ENCODE data around the gene UBXN1. TPM values are rescaled to one million over a fixed set of nuclear protein-coding genes. Genes with fewer than 3 reads are reported as not detected.

The UBXN1 gene
- total RNA-seq, 1 experiment from 2014 or later = 143 TPM

DNA sequence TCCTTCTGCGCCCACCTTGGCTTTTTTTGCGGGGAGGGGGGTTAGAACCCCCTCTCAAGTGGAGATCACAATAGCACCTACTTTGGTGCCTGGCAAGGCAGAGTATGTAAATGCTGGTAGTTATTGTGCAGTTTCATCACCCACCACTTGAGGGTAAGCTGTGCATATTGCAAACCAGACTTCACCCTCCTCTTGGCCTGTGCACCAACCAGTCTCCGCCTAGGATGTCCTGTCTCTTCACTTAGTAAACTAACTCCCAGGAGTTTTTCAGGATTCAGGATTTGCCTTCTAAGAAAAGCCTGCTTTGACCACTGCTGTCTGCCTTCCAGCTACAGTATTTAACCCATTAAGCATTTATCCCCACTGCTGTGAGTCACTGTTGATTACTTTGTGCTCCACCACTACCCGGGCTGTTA lies 2.0 kb upstream of the UBXN1 start:
- Histone ChIP-seq H3K27me3 (replicated peaks; ENCODE audit: insufficient read depth, low read depth, low read length, poor library complexity) (no peaks in the 10 kb centered on the region), H3K36me3 (ENCODE audit: insufficient read depth, low read length, poor library complexity, severe bottlenecking) (peaks cover 16% of the 10 kb centered on the region), H3K27ac (ENCODE audit: low read depth, low read length, poor library complexity, severe bottlenecking) (peak overlapping the region; percentile 48), H3K9me3 (ENCODE audit: low read depth, low read length, poor library complexity, severe bottlenecking) (no peaks in the 10 kb centered on the region), H3K4me3 (ENCODE audit: low read depth, low read length, poor library complexity, severe bottlenecking) (no peak overlapping the region), H3K4me1 (ENCODE audit: insufficient read depth, low read length, poor library complexity, severe bottlenecking) (peaks cover 23% of the 10 kb centered on the region)
- BruUV-seq (replicated peaks) = no TSS peak
- CTCF ChIA-PET = interaction anchor here (0.6 to 1.5 kb wide), 3 partner anchors 14 to 888 kb away, joined by 3 to 14 read pairs (median 11); partner anchors contain the start of gene FEN1
- POLR2A ChIA-PET (ENCODE audit: low non-redundant PET) = interaction anchor here (0.6 to 1.2 kb wide), 4 partner anchors 9 to 138 kb away, joined by 3 to 8 read pairs (median 4); partner anchors contain the start of genes C11orf98, CSKMT and UQCC3
- intact Hi-C loops (cut with micrococcal nuclease; ENCODE audit: unreplicated experiment) = no loop called here
- TF ChIP-seq EZH2 (IDR thresholded peaks at IDR 0.05; ENCODE audit: borderline replicate concordance, low read depth, low read length, poor library complexity, severe bottlenecking) = no peak
- TF ChIP-seq, protein P1, sequence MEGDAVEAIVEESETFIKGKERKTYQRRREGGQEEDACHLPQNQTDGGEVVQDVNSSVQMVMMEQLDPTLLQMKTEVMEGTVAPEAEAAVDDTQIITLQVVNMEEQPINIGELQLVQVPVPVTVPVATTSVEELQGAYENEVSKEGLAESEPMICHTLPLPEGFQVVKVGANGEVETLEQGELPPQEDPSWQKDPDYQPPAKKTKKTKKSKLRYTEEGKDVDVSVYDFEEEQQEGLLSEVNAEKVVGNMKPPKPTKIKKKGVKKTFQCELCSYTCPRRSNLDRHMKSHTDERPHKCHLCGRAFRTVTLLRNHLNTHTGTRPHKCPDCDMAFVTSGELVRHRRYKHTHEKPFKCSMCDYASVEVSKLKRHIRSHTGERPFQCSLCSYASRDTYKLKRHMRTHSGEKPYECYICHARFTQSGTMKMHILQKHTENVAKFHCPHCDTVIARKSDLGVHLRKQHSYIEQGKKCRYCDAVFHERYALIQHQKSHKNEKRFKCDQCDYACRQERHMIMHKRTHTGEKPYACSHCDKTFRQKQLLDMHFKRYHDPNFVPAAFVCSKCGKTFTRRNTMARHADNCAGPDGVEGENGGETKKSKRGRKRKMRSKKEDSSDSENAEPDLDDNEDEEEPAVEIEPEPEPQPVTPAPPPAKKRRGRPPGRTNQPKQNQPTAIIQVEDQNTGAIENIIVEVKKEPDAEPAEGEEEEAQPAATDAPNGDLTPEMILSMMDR (conservative IDR thresholded peaks at IDR 0.05; ENCODE audit: low read depth, low read length) = peak; percentile 66
- peak; percentile 89 for DNase-seq (ENCODE audit: low spot score)

GRCh38 chr11:62678433-62678769 lies 472 bp downstream of the UBXN1 start:
- TF ChIP-seq, protein P1 (conservative IDR thresholded peaks at IDR 0.05; ENCODE audit: low read depth, low read length) = no peak
- no peak for TF ChIP-seq EZH2 (IDR thresholded peaks at IDR 0.05; ENCODE audit: borderline replicate concordance, low read depth, low read length, poor library complexity, severe bottlenecking)
- H3K27me3 ChIP-seq (replicated peaks; ENCODE audit: insufficient read depth, low read depth, low read length, poor library complexity) = no peaks in the 10 kb centered on the region
- peaks cover 32% of the 10 kb centered on the region for H3K36me3 ChIP-seq (ENCODE audit: insufficient read depth, low read length, poor library complexity, severe bottlenecking)
- POLR2A ChIA-PET (ENCODE audit: low non-redundant PET) = no interaction called here
- intact Hi-C loops (cut with micrococcal nuclease; ENCODE audit: unreplicated experiment) = no loop called here
- CTCF ChIA-PET = no interaction called here
- BruUV-seq (replicated peaks) = no TSS peak
- peaks cover 25% of the 10 kb centered on the region for H3K4me1 ChIP-seq (ENCODE audit: insufficient read depth, low read length, poor library complexity, severe bottlenecking)
- H3K9me3 ChIP-seq (ENCODE audit: low read depth, low read length, poor library complexity, severe bottlenecking) = no peaks in the 10 kb centered on the region
- peak overlapping the region; percentile 84 for H3K27ac ChIP-seq (ENCODE audit: low read depth, low read length, poor library complexity, severe bottlenecking)
- DNase-seq (ENCODE audit: low spot score) = no peak
- H3K4me3 ChIP-seq (ENCODE audit: low read depth, low read length, poor library complexity, severe bottlenecking) = peak overlapping the region; percentile 85

- Histone ChIP-seq H3K4me1 (ENCODE audit: insufficient read depth, low read length, poor library complexity, severe bottlenecking) (peaks cover 31% of the 10 kb centered on the region), H3K27me3 (replicated peaks; ENCODE audit: insufficient read depth, low read depth, low read length, poor library complexity) (no peaks in the 10 kb centered on the region), H3K36me3 (ENCODE audit: insufficient read depth, low read length, poor library complexity, severe bottlenecking) (peaks cover 39% of the 10 kb centered on the region), H3K27ac (ENCODE audit: low read depth, low read length, poor library complexity, severe bottlenecking) (peak overlapping the region; percentile 26), H3K4me3 (ENCODE audit: low read depth, low read length, poor library complexity, severe bottlenecking) (peak overlapping the region; percentile 85), H3K9me3 (ENCODE audit: low read depth, low read length, poor library complexity, severe bottlenecking) (no peaks in the 10 kb centered on the region)
- TF ChIP-seq, protein P1 (conservative IDR thresholded peaks at IDR 0.05; ENCODE audit: low read depth, low read length) = no peak
- TF ChIP-seq EZH2 (IDR thresholded peaks at IDR 0.05; ENCODE audit: borderline replicate concordance, low read depth, low read length, poor library complexity, severe bottlenecking) = no peak
- intact Hi-C loops (cut with micrococcal nuclease; ENCODE audit: unreplicated experiment) = no loop called here
- BruUV-seq (replicated peaks) = no TSS peak
- ChIA-PET CTCF (no interaction called here), POLR2A (ENCODE audit: low non-redundant PET) (interaction anchor here (1.0 kb wide), 1 partner anchor 13 kb away, joined by 4 read pairs; the partner anchor contains the start of genes C11orf98 and CSKMT)
- DNase-seq (ENCODE audit: low spot score) = no peak
These were observed 1.2 kb downstream of the UBXN1 start for GRCh38 chr11:62677714-62678113.
